Activated CD8-positive, alpha-beta T cell treated with anti-CD3 and anti-CD28 coated beads for 36 hours (primary cell): ENCODE data around the gene VAV2. TPM values are rescaled to one million over a fixed set of nuclear protein-coding genes. Genes with fewer than 3 reads are reported as not detected.

Experiments
- ATAC-seq: fragments of 200-7000 bp; cut with Tn5 transposase; one replicate; pipeline ENCODE4 v1.10.0; 2021; ENCODE audit warnings: mild to moderate bottlenecking, moderate library complexity
- CTCF ChIA-PET: fragments of 350-600 bp; sonication (Branson Sonifier 250); formaldehyde crosslinking; loops from one replicate; lab custom pipeline; 2021; ENCODE audit warnings: antibody characterized with exemption; lab: Charles Lee
- POLR2A ChIA-PET: fragments of 350-600 bp; sonication (Branson Sonifier 250); formaldehyde crosslinking; loops from one replicate; lab custom pipeline; 2021; ENCODE audit warnings: antibody characterized with exemption; lab: Charles Lee
- DNase-seq: peaks from one replicate; pipeline ENCODE4 v3.0.0-alpha.2; 2020
- H3K27ac Mint-ChIP-seq: one replicate; pipeline ENCODE4 v1.8.0; 2021; ENCODE audit warnings: mild to moderate bottlenecking, mixed read lengths
- H3K27me3 Mint-ChIP-seq: one replicate; pipeline ENCODE4 v1.8.0; 2021; ENCODE audit warnings: mixed read lengths
- H3K36me3 Mint-ChIP-seq: one replicate; pipeline ENCODE4 v1.8.0; 2021; ENCODE audit warnings: low read depth, mixed read lengths
- H3K4me1 Mint-ChIP-seq: one replicate; pipeline ENCODE4 v1.8.0; 2021; ENCODE audit warnings: low read depth, mixed read lengths
- H3K4me3 Mint-ChIP-seq: one replicate; pipeline ENCODE4 v1.8.0; 2021; ENCODE audit warnings: mild to moderate bottlenecking, moderate library complexity, mixed read lengths
- H3K9me3 Mint-ChIP-seq: one replicate; pipeline ENCODE4 v1.8.0; 2021; ENCODE audit warnings: mixed read lengths
- intact Hi-C: fragments of 100-400 bp; cut with micrococcal nuclease; formaldehyde crosslinking; loops from one replicate; pipeline ENCODE4 v1.10.0; 2022
- total RNA-seq, 2 experiments: library from RNA; stranded (reverse); gene quantifications; one replicate each; pipeline ENCODE4 v1.2.3, GENCODE V29; 2021
- TF ChIP-seq, protein P1 (sequence below): fragments of 200-600 bp; IDR thresholded peaks from one replicate; pipeline ENCODE4 v1.8.0; 2022; ENCODE audit warnings: antibody characterized with exemption, mild to moderate bottlenecking

VAV2 gene
- total RNA-seq, 2 experiments from 2014 or later = 5.1 to 5.4 TPM

DNA sequence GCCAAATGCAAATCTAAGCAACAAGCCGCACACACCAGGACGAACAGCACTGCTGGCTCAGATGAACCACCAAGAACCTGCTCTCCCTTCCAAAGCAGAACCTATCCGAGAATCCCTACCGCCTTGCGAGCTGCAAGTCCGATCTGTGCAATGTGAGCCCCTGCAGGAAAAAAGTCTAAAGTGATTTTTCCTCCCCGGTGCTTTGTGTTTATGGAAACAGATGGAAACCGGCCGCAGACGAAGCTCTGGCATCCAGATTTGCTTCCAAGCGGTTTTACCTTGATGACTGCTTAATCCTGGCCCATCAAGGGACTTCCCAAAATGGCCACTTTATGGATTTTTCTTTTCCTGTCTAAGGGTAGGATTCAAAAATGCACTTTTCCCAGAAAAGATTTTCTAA is 112.5 kb downstream of the VAV2 start:
- TF ChIP-seq, protein P1, sequence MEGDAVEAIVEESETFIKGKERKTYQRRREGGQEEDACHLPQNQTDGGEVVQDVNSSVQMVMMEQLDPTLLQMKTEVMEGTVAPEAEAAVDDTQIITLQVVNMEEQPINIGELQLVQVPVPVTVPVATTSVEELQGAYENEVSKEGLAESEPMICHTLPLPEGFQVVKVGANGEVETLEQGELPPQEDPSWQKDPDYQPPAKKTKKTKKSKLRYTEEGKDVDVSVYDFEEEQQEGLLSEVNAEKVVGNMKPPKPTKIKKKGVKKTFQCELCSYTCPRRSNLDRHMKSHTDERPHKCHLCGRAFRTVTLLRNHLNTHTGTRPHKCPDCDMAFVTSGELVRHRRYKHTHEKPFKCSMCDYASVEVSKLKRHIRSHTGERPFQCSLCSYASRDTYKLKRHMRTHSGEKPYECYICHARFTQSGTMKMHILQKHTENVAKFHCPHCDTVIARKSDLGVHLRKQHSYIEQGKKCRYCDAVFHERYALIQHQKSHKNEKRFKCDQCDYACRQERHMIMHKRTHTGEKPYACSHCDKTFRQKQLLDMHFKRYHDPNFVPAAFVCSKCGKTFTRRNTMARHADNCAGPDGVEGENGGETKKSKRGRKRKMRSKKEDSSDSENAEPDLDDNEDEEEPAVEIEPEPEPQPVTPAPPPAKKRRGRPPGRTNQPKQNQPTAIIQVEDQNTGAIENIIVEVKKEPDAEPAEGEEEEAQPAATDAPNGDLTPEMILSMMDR = no peak
- H3K4me1 Mint-ChIP-seq = no peaks in the 10 kb centered on the region

DNA sequence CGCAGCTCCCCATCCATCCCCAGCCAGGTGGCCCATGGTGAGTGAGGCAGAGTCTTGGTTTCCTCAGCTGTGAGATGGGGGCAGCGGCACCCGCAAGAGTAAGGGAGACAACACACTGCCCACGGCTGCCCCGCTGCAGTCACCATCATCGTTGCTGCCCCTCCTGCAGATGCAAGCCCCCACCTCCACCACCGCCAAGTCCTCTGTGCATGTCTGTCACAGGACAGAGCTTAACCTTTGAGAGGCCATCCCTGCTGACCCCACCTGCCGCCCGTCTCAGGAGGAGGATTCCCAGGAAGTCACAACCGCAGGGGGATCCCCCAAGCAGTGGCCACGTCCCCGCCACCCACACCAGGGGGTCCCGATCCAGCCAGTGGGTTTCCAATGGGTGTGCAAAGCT is 113.7 kb downstream of the VAV2 start:
- Mint-ChIP-seq H3K27me3 (no peaks in the 10 kb centered on the region), H3K9me3 (no peaks in the 10 kb centered on the region), H3K27ac (no peak overlapping the region), H3K4me1 (no peaks in the 10 kb centered on the region), H3K36me3 (no peaks in the 10 kb centered on the region), H3K4me3 (no peak overlapping the region)
- ATAC-seq = no peak
- ChIA-PET POLR2A (interaction anchor here (1.0 kb wide), 1 partner anchor 25 kb away, joined by 3 read pairs; no protein-coding TSS in a partner anchor), CTCF (no interaction called here)
- intact Hi-C loops = no loop called here
- no peak for DNase-seq
- TF ChIP-seq, protein P1 = no peak

More for the DNA sequence above, 112.5 kb downstream of the VAV2 start:
- H3K36me3 Mint-ChIP-seq = no peaks in the 10 kb centered on the region
- no peaks in the 10 kb centered on the region for H3K27me3 Mint-ChIP-seq
- ChIA-PET CTCF (no interaction called here), POLR2A (no interaction called here)
- H3K4me3 Mint-ChIP-seq = no peak overlapping the region
- H3K27ac Mint-ChIP-seq = no peak overlapping the region
- DNase-seq = no peak
- intact Hi-C loops = no loop called here
- no peak for ATAC-seq
- H3K9me3 Mint-ChIP-seq = no peaks in the 10 kb centered on the region

DNA sequence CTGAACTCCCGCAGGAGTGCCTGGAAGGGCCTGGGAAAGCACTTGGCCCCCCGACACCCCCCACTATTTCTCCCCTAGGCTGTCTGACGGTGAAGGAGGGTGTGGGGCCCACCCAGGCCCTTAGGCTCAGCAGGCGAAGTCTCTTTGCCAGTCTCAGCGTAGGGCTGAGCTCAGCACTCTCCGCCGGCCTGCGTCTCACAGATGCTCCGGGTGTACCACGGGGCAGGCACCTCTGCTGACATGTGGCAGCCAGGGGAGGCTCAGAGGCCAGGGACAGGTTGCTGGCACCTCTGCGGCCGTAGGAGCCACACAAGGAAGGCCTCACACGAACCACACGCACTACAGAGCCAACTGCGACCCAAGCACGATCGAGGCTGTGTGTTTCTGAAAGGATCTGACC is 114.2 kb downstream of the VAV2 start:
- no peaks in the 10 kb centered on the region for H3K9me3 Mint-ChIP-seq
- POLR2A ChIA-PET = interaction anchor here (1.0 kb wide), 1 partner anchor 25 kb away, joined by 3 read pairs; no protein-coding TSS in a partner anchor
- CTCF ChIA-PET = no interaction called here
- intact Hi-C loops = no loop called here
- no peak for DNase-seq
- TF ChIP-seq, protein P1 = no peak
- no peak overlapping the region for H3K27ac Mint-ChIP-seq
- H3K27me3 Mint-ChIP-seq = no peaks in the 10 kb centered on the region
- H3K4me1 Mint-ChIP-seq = no peaks in the 10 kb centered on the region
- no peak overlapping the region for H3K4me3 Mint-ChIP-seq
- ATAC-seq = no peak
- H3K36me3 Mint-ChIP-seq = no peaks in the 10 kb centered on the region

DNA sequence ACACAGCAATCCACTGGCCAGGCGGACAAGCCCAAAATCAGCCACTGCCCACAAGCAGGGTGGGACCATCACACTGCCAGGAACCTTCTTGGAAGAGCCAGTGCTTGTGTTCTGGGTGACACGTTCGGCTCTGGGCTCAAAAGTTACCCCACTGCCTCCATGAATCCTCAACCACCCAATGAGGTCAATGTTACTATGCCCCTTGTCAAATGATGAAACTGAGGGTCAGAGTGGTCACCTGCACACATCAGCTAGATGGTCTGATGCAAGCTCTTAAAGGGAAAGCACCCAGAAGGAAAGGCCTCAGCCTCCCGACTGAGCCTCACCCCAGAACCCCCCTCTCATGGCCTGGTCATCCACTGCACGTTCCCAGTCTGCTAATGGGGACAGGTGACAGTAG is 114.8 kb downstream of the VAV2 start:
- no peak overlapping the region for H3K4me3 Mint-ChIP-seq
- intact Hi-C loops = no loop called here
- ChIA-PET CTCF (no interaction called here), POLR2A (no interaction called here)
- no peaks in the 10 kb centered on the region for H3K36me3 Mint-ChIP-seq
- no peak for DNase-seq
- ATAC-seq = no peak
- H3K27ac Mint-ChIP-seq = no peak overlapping the region
- no peaks in the 10 kb centered on the region for H3K4me1 Mint-ChIP-seq
- TF ChIP-seq, protein P1 = no peak
- H3K27me3 Mint-ChIP-seq = no peaks in the 10 kb centered on the region
- H3K9me3 Mint-ChIP-seq = no peaks in the 10 kb centered on the region

DNA sequence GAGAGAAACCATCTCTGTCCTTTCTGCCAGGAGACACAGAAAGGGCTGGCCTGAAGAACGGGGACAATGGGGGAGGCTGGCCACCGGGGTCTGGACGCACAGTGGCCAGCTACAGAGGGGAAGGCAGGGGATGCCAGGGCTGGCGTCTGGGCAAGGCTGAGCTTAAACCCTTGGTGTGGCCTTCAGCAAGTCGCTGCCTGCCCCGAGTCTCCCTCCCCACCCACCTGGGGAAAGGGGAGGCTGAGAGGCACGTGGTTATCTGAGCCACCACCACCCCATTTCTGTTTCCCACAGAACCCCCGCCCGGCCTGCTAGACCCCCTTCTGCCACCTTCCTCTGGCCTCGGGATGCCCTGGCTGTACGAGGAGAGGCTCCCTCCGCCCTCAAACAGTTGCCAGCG is 115.3 kb downstream of the VAV2 start:
- ATAC-seq (no peak), DNase-seq (no peak)
- Mint-ChIP-seq H3K4me1 (no peaks in the 10 kb centered on the region), H3K4me3 (no peak overlapping the region), H3K27ac (no peak overlapping the region), H3K9me3 (no peaks in the 10 kb centered on the region), H3K27me3 (no peaks in the 10 kb centered on the region), H3K36me3 (no peaks in the 10 kb centered on the region)
- intact Hi-C loops = no loop called here
- POLR2A ChIA-PET = no interaction called here
- TF ChIP-seq, protein P1 = no peak
- CTCF ChIA-PET = no interaction called here
